ENCODE measurements around the gene GSTP1. TPM values are rescaled to one million over a fixed set of nuclear protein-coding genes. Genes with fewer than 3 reads are reported as not detected.
"Not testable (repeated sequence)": the region's sequence is repeated elsewhere in the genome, so short reads cannot be mapped to it uniquely, and the experiment has no call there.

GSTP1 gene
- total RNA-seq (2014; rRNA removed; shearing (Covaris generic)) = 192 and 275 TPM in 2 replicates

DNA sequence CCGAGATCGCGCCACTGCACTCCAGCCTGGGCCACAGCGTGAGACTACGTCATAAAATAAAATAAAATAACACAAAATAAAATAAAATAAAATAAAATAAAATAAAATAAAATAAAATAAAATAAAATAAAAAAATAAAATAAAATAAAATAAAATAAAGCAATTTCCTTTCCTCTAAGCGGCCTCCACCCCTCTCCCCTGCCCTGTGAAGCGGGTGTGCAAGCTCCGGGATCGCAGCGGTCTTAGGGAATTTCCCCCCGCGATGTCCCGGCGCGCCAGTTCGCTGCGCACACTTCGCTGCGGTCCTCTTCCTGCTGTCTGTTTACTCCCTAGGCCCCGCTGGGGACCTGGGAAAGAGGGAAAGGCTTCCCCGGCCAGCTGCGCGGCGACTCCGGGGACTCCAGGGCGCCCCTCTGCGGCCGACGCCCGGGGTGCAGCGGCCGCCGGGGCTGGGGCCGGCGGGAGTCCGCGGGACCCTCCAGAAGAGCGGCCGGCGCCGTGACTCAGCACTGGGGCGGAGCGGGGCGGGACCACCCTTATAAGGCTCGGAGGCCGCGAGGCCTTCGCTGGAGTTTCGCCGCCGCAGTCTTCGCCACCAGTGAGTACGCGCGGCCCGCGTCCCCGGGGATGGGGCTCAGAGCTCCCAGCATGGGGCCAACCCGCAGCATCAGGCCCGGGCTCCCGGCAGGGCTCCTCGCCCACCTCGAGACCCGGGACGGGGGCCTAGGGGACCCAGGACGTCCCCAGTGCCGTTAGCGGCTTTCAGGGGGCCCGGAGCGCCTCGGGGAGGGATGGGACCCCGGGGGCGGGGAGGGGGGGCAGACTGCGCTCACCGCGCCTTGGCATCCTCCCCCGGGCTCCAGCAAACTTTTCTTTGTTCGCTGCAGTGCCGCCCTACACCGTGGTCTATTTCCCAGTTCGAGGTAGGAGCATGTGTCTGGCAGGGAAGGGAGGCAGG lies at the start of gene GSTP1:
Gene GSTP1, plus strand, starts transcription at position 566 of the 958 bp plus-strand sequence. Its CDS starts 32 bp downstream, at position 598.
- DNase-seq = peak; percentile 86 to 88
- H3K9me3 ChIP-seq (replicated peaks) = no peaks in the 10 kb centered on the region
- no peaks in the 10 kb centered on the region; the same call in 1 of the 2 replicates for H3K36me3 ChIP-seq
- H3K4me1 ChIP-seq = peaks cover 4% of the 10 kb centered on the region; the same call in 1 of the 2 replicates
- peak within 1 kb of the TSS; percentile 59 for H3K27ac ChIP-seq
- H3K4me3 ChIP-seq = peak within 1 kb of the TSS; percentile 67
- H3K27me3 ChIP-seq = no peaks in the 10 kb centered on the region; the same call in 1 of the 2 replicates

DNA sequence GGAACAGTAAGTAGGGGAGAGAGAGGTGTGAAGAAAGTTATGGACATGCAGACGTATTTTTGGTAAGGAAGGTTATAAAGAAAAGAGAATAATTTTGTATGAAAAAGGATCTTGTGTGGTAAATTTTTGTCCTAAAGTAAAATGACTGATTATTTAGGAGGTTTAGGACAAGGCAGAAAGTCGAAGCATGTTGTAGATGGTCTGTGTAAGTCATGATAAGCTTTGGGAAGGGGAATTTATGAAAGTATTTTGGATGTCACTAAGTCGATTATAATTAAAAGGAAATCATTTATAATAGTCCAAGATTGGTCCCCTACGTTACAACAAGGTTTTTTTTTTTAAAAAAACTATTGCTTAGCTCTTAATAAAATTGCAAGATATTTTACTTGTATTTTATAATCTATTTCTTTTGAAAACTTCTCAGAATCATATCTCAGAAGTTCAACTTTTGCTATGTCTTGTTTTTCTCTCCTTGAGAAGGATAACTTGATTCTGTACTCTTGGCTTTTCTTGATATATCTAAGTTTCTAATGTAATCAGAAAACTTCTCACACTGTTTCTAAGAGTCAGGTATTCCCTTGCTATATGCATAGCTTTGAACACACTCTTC lies 49.4 kb upstream of the GSTP1 start:
- Histone ChIP-seq H3K27ac (no peak overlapping the region), H3K27me3 (no peaks in the 10 kb centered on the region), H3K4me3 (no peak overlapping the region), H3K4me1 (no peaks in the 10 kb centered on the region), H3K9me3 (replicated peaks) (peaks cover 9% of the 10 kb centered on the region), H3K36me3 (no peaks in the 10 kb centered on the region)
- peak in 1 of 2 experiments; percentile 17 for DNase-seq

DNA sequence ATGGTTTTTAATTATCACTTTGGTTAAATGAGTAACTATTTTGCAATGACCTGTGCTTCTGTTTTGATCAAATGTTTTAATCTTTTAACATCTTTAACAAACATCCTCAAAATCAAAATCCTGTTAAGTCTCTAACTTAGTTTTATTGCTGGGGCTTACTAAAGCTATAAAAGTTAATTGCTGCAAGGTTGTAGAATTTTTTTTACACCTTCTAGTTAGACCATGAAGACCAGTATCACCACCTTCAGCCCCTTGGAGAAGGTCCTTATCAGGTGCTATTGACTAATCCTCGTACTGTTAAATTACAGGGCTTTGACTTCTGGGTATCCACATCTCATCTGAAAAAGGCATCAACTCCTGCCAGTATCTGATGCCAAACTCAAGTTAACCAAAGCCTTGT lies 48.1 kb upstream of the GSTP1 start:
- Histone ChIP-seq H3K36me3 (no peaks in the 10 kb centered on the region), H3K4me1 (no peaks in the 10 kb centered on the region), H3K27ac (no peak overlapping the region), H3K4me3 (no peak overlapping the region), H3K9me3 (replicated peaks) (peaks cover 9% of the 10 kb centered on the region), H3K27me3 (no peaks in the 10 kb centered on the region)
- DNase-seq = no peak

DNA sequence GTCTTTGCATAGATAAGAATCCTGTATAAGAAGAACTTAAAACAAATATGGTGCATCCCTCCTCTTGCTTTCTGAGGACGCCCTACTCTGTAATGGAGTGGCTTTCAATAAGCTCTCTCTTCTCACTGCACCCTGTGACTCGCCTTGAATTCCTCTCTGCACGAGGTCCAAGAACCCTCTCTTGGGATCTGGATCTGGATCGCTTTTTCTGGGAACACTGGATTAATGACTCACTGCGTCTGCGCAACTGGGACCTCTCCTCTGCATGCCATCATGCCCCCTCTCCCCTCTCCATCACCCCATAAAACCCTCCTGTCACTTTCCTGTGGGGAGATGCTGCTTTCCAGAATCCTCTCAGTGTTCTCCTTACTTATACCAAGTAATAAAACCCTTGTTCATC lies 45.3 kb upstream of the GSTP1 start:
- DNase-seq = no peak
- no peaks in the 10 kb centered on the region for H3K27me3 ChIP-seq
- H3K27ac ChIP-seq = no peak overlapping the region
- H3K4me1 ChIP-seq = no peaks in the 10 kb centered on the region
- H3K9me3 ChIP-seq (replicated peaks) = peaks cover 9% of the 10 kb centered on the region
- H3K36me3 ChIP-seq = no peaks in the 10 kb centered on the region
- no peak overlapping the region for H3K4me3 ChIP-seq

DNA sequence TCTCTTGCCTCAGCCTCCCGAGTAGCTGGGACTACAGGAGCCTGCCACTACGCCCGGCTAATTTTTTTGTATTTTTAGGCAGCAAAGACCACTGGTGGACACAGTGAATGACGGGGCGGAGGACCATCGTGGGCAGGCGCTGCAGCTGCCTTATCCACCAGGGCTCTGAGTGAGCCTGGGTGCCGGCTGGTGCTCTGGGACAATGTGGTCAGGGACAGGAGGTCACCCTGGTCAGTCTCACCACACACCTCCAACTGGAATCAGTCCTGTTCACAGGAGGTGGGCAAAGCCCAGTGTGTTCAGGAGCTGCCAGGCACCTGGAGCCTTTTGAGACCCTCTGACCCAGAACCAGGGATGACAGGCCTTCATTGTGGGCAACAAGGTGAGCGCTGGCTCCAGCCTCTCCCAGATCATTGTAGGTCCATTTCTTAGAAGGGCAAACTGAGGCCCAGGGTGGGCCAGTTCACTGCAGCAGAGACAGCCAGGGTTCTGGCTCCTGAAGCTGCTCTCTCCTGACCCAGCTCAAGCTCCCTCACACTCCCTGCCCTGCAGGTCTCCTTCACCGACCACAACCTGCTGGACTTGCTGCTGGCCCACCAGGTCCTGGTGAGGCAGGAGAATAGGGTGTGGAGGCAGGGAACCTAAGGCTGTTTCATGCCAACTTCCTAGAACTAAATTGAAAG lies 44.6 kb upstream of the GSTP1 start:
- H3K4me3 ChIP-seq = no peak overlapping the region
- no peaks in the 10 kb centered on the region for H3K27me3 ChIP-seq
- no peak overlapping the region for H3K27ac ChIP-seq
- no peaks in the 10 kb centered on the region for H3K36me3 ChIP-seq
- peaks cover 6% of the 10 kb centered on the region for H3K9me3 ChIP-seq (replicated peaks)
- no peaks in the 10 kb centered on the region for H3K4me1 ChIP-seq
- DNase-seq = no peak

DNA sequence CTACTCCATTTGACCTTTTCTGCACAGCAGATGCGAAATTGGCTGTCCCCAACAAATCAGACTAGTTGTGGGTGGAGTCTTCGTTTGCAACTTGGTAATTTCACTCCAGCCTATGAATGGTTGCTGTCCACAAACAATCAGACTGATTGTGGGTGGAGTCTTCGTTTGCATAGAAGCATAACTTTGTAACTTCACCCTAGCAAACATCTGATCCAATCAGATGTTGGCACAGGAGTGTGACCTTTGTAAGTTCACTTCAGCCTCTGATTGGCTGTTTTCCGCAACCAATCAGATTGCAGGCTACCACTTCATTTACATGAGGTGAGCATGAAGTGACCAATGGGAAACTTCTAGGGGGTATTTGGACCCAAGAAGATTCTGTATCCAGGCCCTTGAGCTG lies 44.1 kb upstream of the GSTP1 start:
- Histone ChIP-seq H3K27ac (no peak overlapping the region), H3K4me3 (no peak overlapping the region), H3K4me1 (no peaks in the 10 kb centered on the region), H3K9me3 (replicated peaks) (peaks cover under 1% of the 10 kb centered on the region), H3K27me3 (no peaks in the 10 kb centered on the region), H3K36me3 (no peaks in the 10 kb centered on the region)
- peak in 1 of 2 experiments; percentile 15 for DNase-seq

DNA sequence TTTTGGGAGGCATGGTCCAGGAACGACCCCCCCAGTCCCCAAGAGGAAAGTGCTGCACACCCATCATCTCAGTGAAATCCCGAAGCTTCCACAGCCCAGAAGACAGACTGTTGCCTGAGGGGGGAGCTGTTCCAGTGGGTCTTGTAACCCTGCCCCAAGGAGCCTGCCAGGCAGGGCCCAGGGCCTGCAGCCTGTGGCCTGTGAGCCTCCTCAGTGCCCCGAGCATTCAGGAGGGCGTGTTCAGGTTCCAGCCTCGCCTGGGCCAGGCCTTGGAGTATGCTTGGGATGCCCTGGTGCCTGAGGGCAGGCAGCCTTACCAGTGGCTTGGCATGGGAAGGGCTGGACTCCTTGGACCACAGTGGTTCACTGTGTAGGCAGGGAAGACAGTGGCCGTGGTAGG lies 42.4 kb upstream of the GSTP1 start:
- no peak overlapping the region for H3K27ac ChIP-seq
- H3K27me3 ChIP-seq = no peaks in the 10 kb centered on the region
- no peaks in the 10 kb centered on the region for H3K4me1 ChIP-seq
- no peak for DNase-seq
- no peaks in the 10 kb centered on the region for H3K36me3 ChIP-seq
- H3K9me3 ChIP-seq (replicated peaks) = no peaks in the 10 kb centered on the region
- H3K4me3 ChIP-seq = no peak overlapping the region

DNA sequence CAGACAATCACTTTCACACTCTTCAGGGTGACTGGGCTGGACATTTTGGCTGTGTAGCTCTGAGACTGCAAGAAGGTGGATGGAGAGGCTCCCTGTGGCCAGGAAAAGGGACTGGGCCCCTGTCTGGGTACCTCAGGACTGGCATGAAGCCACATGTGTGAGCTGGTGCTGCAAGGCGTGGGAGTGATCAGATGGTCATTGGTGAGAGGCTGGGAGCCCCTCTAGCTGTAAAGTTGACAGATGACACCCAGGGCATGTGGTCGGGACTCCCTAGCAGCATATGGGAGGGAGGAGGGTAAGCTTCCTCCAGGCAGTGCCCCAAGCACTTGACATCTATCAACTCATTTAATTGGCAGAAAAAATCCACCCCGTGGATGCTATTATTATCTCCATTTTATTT lies 41.4 kb upstream of the GSTP1 start:
- peak in 1 of 2 experiments; percentile 5 for DNase-seq
- H3K27ac ChIP-seq = no peak overlapping the region
- H3K4me1 ChIP-seq = no peaks in the 10 kb centered on the region
- no peaks in the 10 kb centered on the region for H3K9me3 ChIP-seq (replicated peaks)
- no peak overlapping the region for H3K4me3 ChIP-seq
- H3K27me3 ChIP-seq = no peaks in the 10 kb centered on the region
- H3K36me3 ChIP-seq = no peaks in the 10 kb centered on the region

DNA sequence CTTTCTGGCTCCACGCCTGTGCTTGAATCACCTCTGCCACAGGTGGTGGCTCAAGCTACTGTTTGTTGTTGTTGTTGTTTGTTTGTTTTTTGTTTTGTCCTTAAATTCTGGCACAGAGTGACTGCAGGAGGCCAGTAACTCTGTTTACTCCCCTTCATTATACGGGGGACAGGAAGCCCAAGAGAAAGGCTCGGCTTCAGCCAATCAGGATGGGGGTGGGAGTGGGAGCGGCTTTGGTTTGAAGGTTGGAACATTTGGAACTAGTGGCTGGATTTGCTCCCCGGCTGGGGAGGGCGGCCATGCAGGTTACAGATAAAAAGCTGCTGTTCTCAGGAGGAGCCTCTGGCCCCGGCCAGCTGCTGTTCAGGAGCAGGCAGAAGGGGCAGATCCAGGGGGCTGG lies 40.6 kb upstream of the GSTP1 start:
- Histone ChIP-seq H3K9me3 (replicated peaks) (no peaks in the 10 kb centered on the region), H3K4me1 (no peaks in the 10 kb centered on the region), H3K27me3 (no peaks in the 10 kb centered on the region), H3K36me3 (no peaks in the 10 kb centered on the region), H3K27ac (no peak overlapping the region), H3K4me3 (no peak overlapping the region)
- DNase-seq = no peak

DNA sequence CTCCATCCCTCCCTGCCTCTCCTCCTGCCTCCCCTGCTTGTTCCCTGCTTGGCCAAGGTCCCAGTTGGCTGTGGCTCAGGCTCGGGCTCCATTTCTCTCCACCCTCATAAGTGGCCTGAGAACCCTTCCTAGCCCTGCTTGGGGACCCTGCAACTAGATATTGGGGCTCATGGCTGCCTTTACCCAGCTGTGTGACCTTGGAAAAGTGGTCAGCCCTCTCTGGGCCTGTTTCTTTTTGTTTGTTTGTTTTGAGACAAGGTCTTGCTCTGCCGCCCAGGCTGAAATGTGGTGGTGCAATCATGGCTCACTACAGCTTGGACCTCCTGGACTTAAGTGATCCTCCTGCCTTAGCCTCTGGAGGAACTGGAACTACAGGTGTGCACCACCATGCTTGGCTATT lies 40.0 kb upstream of the GSTP1 start:
- no peak for DNase-seq
- H3K36me3 ChIP-seq = no peaks in the 10 kb centered on the region
- H3K27me3 ChIP-seq = no peaks in the 10 kb centered on the region
- no peak overlapping the region for H3K27ac ChIP-seq
- H3K4me1 ChIP-seq = no peaks in the 10 kb centered on the region
- H3K4me3 ChIP-seq = no peak overlapping the region
- H3K9me3 ChIP-seq (replicated peaks) = no peaks in the 10 kb centered on the region

DNA sequence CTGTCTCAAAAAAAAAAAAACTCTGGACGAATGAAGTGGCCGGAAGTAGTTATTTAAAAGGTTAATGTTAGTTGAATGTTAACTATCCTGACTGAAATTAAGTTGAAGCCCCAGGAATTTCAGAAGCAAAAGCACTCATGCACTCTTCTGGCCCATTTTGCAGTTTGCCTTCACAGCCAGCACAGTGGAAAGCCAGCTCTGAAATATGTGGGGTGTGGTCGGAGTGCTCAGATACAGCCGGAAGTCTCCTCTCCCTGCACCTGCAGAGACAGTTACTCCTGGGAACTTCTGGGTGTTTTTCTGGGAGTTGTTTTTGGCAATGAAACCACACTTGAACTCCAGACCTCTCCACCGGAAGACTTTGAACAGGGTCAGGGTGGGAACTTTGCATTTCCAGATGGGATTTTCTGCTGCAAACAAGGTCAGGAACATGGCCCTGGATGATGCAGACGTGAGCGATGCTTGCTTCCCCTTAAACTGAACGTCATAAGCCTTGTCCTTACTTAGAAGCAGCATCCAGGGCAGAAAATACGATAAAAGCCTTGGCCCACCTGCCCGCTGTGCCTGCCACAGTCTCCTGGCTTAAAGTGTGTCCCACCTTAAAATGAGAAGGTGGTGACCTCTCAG lies 38.9 kb upstream of the GSTP1 start:
- Histone ChIP-seq H3K27me3 (no peaks in the 10 kb centered on the region), H3K36me3 (no peaks in the 10 kb centered on the region), H3K27ac (no peak overlapping the region), H3K9me3 (replicated peaks) (no peaks in the 10 kb centered on the region), H3K4me3 (no peak overlapping the region), H3K4me1 (no peaks in the 10 kb centered on the region)
- DNase-seq = no peak

DNA sequence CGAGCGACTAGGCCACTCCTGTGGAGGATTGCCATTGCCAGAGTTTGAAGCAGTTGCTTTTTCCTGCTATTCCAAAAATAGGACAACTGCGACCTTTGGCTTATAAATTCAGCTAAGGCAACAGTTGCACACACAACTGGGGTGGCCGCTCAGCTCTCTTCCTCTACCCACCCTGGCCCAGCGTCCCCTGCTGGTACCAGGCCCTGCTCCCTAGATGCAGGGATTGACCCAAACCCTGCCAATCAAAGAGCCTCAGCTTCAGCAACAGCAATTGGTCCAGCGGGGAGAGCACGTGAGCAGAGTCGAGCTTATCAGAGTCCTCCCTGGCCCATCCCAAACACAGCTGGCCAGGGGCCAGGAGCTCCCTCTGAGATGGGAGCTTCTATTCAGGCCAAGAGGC lies 38.3 kb upstream of the GSTP1 start:
- Histone ChIP-seq H3K27ac (no peak overlapping the region), H3K36me3 (no peaks in the 10 kb centered on the region), H3K9me3 (replicated peaks) (no peaks in the 10 kb centered on the region), H3K27me3 (no peaks in the 10 kb centered on the region), H3K4me1 (no peaks in the 10 kb centered on the region), H3K4me3 (no peak overlapping the region)
- peak in 1 of 2 experiments; percentile 28 for DNase-seq

DNA sequence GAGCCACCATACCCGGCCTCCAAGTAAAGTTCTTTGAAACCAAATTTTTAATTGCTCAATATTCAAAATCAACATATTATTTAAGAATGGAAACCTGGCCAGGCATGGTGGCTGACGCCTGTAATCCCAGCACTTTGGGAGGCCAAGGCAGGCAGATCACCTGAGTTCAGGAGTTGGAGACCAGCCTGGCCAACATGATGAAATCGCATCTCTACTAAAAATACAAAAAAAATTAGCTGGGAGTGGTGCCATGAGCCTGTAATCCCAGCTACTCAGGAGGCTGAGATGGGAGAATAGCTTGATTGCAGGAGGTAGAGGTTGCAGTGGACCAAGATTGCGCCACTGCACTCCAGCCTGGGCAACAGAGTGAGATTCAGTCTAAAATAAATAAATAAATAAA lies 35.5 kb upstream of the GSTP1 start:
- not testable (repeated sequence) for H3K27me3 ChIP-seq; H3K27ac ChIP-seq; DNase-seq; H3K36me3 ChIP-seq; H3K4me3 ChIP-seq; H3K9me3 ChIP-seq (replicated peaks); H3K4me1 ChIP-seq

DNA sequence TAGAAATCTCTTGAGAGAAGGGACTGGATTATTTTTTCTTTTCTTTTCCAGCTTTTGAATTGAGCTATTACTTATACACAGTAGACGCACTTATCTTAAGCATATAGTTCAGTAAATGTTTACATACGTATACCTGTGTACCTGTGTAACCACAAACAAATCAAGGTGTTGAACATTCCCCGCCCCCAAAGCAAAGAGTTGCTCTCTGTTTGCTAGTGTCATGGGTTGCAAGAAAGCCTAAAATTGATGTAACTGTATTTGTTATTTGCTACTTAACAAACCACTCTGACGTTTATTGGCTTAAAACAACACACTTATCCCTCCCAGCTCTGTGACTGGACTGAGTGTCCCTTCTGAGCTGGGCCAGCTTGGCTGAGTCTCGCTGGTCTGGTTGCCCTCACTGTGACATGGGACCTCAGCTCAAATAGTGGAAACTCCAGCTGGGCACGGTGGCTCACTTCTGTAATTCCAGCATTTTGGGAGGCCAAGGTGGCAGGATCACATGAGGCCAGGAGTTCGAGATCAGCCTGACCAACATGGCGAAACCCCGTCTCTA lies 35.0 kb upstream of the GSTP1 start:
- Histone ChIP-seq H3K9me3 (replicated peaks) (no peaks in the 10 kb centered on the region), H3K27ac (no peak overlapping the region), H3K4me1 (no peaks in the 10 kb centered on the region), H3K36me3 (no peaks in the 10 kb centered on the region), H3K27me3 (no peaks in the 10 kb centered on the region), H3K4me3 (no peak overlapping the region)
- DNase-seq = no peak

Measured in SJCRH30 (cell line).